ENCODE results near the gene ACYP2. TPM values are rescaled to one million over a fixed set of nuclear protein-coding genes. Genes with fewer than 3 reads are reported as not detected.
"Not testable (repeated sequence)": the region's sequence is repeated elsewhere in the genome, so short reads cannot be mapped to it uniquely, and the experiment has no call there.

ACYP2 gene
- total RNA-seq, 1 donor from 2014 or later, result 23.4 TPM

GRCh38 chr2:54313147-54313546 is 197.7 kb downstream of the ACYP2 start:
- DNase-seq (ENCODE audit: low spot score), result no peak

DNA sequence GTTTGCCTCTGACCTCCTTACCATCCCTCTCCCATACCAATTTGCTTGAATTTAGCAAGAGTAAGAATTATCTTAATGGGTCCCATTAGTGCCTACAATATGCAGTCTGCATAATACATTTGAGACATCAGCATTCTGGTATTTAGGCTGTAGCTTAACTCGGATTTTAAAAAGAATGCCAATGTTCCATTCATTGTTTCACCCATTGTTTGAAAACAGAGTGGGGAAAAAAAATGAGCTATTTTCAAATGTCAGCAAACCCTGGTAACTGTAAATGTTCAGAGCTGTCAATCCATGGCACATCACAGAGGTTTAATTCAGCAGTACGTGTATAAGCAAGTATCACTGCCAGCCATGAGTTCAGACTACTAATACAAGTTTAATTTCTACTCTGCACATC is 202.6 kb downstream of the ACYP2 start:
- DNase-seq (ENCODE audit: low spot score), result no peak

GRCh38 chr2:54318821-54319220 is 203.4 kb downstream of the ACYP2 start:
- DNase-seq (ENCODE audit: low spot score), result no peak

DNA sequence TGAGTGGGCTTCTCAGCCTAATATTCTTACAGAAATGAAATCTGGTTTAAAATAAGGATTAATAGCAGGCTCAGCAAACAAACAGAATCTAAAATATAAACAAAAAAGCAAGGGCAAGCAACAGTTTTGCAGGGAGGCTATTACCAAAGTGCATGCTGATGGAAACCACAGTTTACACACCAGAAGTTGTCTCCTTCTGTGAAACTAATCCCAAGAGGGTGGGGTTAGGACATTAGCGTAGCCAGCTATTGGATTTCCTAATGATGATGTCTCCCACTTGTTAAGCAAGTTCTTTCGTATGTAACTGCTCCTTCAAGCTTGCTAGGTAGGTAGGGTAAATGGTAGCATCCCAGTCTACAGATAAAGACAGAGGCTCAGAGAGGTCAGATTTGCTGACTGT is 205.6 kb downstream of the ACYP2 start:
- DNase-seq (ENCODE audit: low spot score), result no peak

GRCh38 chr2:54324517-54324916 is 209.1 kb downstream of the ACYP2 start:
- not testable (repeated sequence) for DNase-seq (ENCODE audit: low spot score)

GRCh38 chr2:54325148-54325547 is 209.7 kb downstream of the ACYP2 start:
- DNase-seq (ENCODE audit: low spot score), result no peak

GRCh38 chr2:54329482-54330161 is 214.2 kb downstream of the ACYP2 start:
- no peak for DNase-seq (ENCODE audit: low spot score)

DNA sequence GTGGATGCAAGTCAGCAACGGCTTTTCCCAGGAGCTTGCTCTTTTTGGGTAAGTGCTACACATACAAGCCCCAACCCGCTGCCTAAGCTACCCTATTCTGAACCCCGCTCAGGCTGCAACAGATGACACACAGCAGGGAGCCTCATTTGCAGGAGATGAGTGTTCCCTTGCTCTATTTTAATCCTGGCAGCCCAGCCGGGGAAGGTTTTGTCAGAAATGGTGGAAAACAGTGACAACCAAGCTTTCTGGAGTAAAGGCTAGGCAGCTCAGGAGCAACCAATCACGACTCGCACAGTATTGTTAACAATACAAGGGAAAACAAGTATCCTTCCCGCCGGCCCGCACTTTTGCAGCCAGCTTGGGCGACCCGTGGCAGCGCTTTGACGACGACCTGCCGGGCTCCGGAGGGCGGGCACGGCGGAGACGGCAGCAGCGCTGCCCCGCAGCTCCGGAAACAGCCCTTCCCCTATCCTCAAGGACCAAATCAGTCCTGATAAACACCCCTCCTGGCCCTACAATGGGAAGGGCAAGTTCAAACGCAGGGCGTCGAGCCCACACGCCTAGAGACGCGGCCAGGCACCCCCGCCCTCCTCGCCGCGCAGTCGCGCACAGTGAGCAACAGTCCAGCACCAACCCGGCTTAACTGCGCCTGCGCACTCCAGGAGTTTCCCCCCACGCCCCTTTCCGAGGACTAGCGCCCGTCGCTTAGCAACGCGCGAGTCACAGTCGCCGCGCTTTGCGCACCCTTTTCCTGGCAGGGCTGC is 214.9 kb downstream of the ACYP2 start:
- peak; percentile 99 for DNase-seq (ENCODE audit: low spot score)

DNA sequence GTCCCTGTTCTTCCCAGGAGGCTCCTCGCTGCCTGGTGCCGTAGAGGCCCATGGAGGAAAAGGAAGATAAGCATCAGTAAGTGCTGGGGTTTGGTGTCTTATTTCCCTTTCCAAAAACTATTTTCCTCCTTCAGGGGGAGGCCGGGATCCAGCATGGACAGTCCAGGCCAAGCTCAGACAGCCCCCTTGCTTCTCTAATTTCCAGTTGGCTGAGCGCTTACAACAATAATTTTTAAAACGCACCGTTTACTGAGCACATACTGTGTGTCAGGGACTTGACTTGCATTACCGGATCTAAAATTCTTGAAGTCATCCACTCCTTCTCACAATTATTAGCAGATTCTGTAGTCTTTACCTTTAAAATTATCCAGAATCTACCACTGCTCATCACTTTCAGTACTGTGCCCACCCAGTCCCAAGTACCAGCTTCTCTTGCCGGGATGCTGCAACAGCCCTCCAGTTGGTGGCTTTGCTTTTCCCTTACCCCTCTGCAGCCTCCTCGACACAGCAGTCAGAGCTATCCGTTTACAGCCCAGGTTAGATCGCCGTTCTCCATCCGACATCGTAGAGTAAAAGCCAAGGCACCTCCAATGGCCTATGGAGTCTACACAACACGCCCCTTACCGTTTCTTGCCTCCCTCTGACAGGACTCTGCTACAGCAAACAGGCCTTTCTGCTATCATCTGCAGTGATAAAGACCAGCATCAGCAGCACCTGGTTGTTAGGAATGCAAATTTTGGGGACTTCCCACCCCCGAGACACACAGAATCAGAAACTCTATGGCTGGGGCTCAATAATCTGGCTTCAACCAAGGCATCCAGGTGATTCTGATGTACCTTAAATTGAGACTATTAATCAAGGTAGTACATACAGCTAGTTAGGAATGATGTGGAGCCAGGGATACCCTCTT is 215.8 kb downstream of the ACYP2 start:
- DNase-seq (ENCODE audit: low spot score), result no peak

DNA sequence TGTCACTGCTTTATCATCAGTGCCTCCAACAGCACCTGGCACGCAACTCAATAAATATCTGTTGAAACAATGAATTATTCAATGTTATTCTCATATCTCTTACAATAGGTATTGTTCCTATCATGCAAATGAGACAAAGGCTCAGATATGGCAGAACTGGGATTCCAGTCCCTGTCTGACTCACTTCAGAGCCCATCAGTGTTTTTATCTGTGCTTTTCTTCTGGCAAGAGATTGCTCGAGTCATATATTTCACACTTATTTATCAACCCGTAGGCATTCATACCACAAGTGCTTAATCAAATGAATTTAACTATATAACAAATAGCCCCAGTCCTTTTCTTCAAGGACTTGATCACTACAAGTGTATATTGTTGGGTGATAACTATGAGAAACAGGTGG is 217.0 kb downstream of the ACYP2 start:
- DNase-seq (ENCODE audit: low spot score), result no peak

GRCh38 chr2:54336136-54336976 is 220.9 kb downstream of the ACYP2 start:
- no peak for DNase-seq (ENCODE audit: low spot score)

DNA sequence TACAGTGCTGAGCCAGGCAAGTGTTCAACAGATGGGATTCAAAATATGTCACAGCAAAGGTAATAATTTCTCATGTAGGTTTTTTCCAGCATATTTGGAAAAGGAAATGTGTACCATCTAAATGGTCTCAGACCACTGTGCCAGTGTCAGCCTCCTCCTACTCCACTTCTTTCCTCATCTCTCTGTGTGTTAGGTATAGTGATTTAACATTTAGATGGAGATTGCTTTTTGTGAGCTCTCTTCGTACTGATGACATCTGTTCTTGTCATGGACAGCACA is 221.5 kb downstream of the ACYP2 start:
- DNase-seq (ENCODE audit: low spot score), result no peak

DNA sequence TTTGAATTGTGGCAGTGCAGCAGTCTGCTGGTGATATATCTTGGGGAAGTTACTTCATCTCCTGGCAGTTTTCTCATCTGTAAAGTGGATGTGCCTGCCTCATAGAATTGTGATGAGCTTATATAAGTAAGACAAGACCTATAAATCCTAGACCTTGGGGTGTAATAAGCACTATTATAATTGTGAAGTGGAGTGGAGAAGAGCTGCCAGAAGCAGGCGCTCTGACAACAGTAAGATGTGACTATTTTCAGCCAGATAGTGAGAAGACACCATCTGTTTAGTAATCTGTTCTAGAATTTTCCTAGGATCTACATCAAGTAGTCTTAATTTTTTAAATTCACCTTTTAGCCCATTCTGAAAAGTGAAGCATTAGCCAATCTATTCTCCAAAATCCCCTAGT is 226.2 kb downstream of the ACYP2 start:
- DNase-seq (ENCODE audit: low spot score), result no peak

DNA sequence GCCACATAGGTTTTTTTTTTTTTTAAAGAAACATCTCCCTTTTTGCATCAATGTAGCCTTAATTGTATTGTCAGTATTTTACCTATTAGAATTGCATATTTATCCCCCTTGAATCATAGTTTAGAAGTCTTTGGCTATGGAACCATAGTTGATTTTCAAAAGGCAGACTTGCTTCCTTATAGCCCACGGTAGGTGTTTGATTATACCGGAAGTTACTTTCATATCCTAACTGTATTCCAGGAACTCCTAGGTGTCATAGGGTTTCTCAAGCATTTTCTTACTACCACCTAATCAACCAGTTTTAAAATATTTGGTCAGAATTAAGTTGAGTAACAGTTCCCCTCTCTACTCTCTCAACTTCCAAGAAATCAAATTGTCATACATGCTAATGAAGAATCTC is 227.2 kb downstream of the ACYP2 start:
- DNase-seq (ENCODE audit: low spot score), result no peak

DNA sequence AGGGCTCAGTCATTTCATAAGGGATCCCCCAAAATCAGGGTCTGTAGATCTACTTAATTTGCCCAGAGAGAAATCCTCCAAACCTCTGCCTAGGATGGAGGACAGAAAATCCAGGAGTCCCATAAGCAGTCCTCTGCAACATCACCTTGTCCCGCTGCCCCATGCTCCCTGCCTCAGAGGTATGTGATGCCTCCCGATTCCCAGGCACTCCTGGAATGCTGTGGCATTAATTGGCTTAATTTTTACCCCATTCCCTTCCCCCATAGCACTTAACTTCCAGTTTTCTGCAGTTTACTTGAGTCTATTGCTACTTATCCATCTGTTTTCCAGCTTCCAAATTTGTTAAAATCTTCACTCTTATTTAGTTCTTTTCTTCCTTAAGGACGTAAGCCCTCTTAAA is 232.2 kb downstream of the ACYP2 start:
- no peak for DNase-seq (ENCODE audit: low spot score)

- DNase-seq (ENCODE audit: low spot score), result no peak
Observed at GRCh38 chr2:54348646-54349045, 233.2 kb downstream of the ACYP2 start.

DNA sequence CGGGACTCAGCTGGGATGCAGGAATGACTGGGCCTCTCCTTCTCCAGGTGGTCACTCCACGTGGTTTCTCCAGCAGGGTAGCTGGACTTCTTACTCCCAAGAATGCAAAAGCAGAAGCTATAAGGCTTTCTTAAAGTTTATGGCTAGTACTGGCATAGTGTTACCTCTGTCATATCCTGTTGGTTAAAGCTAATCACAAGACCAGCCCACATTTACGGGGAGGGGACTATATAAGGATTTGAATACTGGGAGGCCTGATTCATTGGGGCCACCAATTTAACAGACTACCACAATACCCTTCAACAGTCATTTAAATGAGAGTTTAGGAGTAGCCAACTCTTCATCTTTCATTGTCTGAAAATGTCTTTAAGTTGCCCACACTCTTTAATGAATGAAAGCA is 235.0 kb downstream of the ACYP2 start:
- DNase-seq (ENCODE audit: low spot score), result no peak

DNA sequence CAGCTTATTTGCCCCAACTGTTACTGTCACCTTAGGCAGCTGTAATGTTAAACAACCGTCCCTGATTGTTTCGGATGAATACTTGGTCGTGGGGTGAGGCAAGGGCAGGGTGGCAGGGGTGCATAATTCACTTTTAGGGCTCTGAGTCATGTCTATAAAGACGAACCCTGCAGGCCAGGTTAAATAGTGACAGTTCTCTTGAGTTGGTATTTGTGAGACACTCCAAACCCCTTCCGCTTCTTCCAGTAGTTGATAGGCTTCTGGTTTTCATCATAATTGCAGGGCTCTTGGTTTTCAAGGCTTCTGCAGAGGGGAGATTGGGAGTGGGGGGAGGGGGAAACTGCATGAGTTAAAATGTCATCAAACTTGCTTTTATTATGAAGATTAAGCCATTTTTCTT is 237.8 kb downstream of the ACYP2 start:
- no peak for DNase-seq (ENCODE audit: low spot score)
